Right lobe of liver (tissue), 4 donors: Measurements from ENCODE around the gene TIMP4.

Experiments
- POLR2A ChIP-seq: fragments of 450-650 bp; IDR thresholded peaks from one replicate; pipeline ENCODE4 v1.6.1; 2017; ENCODE audit warnings: antibody characterized with exemption, mild to moderate bottlenecking
- TF ChIP-seq, protein P1 (sequence below), 4 donors: fragments of 200-600 bp in 3 of 4; fragments of 450-650 bp in 1 of 4; IDR thresholded peaks; one replicate each; pipeline versions ENCODE4 v1.5.1 to v1.8.0; 2016 to 2022; ENCODE audit warnings: antibody characterized with exemption in 4 of 4, mild to moderate bottlenecking in 2 of 4
- donor health status: DM: no; HTN: no; CAD: no.
- donor health status: DM: no; HTN: no; CAD: no.
- donor health status: DM: no; HTN: yes; CAD: no.

DNA sequence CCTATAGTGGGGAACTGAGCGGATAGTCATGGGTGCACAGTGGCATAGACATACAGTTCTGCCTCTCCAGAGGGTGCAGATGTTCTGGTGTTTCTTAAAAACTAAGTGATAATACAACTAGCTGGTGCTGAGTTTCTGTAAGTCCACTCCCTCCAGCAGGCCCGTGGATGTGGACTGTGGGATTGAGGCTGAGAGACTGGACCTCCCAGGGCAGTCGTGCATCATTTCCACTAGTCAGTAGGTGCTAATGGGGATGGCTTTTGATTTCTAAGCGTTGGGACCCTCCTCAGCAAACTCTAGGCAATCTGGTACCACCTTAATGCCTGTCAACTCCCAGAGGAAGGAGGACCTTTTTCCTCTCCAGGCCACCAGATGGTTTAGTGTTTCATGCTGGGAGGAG lies 27.3 kb upstream of the TIMP4 start:
- TF ChIP-seq, protein P1, sequence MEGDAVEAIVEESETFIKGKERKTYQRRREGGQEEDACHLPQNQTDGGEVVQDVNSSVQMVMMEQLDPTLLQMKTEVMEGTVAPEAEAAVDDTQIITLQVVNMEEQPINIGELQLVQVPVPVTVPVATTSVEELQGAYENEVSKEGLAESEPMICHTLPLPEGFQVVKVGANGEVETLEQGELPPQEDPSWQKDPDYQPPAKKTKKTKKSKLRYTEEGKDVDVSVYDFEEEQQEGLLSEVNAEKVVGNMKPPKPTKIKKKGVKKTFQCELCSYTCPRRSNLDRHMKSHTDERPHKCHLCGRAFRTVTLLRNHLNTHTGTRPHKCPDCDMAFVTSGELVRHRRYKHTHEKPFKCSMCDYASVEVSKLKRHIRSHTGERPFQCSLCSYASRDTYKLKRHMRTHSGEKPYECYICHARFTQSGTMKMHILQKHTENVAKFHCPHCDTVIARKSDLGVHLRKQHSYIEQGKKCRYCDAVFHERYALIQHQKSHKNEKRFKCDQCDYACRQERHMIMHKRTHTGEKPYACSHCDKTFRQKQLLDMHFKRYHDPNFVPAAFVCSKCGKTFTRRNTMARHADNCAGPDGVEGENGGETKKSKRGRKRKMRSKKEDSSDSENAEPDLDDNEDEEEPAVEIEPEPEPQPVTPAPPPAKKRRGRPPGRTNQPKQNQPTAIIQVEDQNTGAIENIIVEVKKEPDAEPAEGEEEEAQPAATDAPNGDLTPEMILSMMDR (IDR thresholded peaks at IDR 0.05) = no peak
- no peak for TF ChIP-seq POLR2A
